Activated CD4-positive, alpha-beta T cell treated with anti-CD3 and anti-CD28 coated beads, Interleukin-10, Interleukin-2, amounts not matched to agents 100 ng/mL and 50 ng/mL, durations not matched to agents 16 hours and 8 hours (primary cell): ENCODE data around the gene ZNF493.
A peak's percentile ranks its signal among the peaks of the same experiment; 100 is the strongest.

Experiments used
- DNase-seq: peaks from one replicate; pipeline ENCODE4 v3.0.0-alpha.2; 2020

The ZNF493 gene

DNA sequence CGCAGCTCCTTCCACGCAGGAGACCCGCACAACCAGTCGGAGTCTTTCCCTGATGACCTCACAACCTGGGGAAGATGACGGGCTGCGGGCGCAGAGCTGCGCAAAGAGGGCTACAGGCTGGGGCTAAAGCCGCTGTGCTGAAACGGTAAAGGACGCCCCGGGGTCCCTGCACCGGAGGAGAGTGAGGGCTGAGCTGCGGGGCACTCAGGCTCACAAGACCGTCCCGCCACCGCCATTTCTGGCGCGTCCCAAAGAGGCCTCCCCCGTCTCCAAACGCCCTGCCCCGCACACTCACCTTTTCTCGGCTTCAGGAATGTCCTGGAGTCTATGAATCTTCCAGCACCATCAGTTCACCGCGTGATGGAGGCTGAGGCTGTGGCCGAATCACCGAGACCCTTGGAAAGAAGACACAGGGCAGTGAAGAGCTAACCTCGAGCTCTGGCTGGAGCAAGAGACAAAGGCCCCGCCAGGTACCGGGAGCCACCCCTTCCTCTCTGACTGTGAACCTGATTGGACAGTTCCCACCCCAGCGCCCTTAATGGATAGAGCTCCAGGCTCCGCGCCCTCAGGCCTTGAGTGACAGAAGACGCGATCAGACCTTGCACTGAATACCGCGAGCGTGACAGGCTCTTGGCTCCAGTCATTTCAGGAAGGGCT lies 66.6 kb downstream of the ZNF493 start:
- DNase-seq: peak; percentile 52

- no peak for DNase-seq
Observed at GRCh38 chr19:21466627-21467026, 69.7 kb downstream of the ZNF493 start.

DNA sequence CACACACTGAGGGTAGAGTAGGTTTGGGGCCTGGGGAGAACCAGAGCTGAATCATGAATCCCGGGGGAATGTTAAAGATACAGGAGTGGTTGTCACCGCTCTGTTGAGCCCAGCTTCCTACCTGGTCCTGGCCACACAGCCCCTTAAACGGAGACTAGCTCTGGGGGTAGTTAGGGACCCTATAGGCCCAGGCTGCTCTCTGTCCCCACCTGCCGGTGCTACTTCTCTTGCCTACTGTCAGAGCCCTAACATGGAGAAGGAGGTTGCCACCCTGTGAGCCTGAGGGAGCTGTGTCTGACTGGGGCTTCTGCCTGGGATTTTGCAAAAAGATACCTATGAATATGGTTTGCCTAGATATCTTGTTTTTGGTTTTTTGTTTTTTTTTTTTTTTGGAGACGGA lies 71.9 kb downstream of the ZNF493 start:
- DNase-seq: no peak

GRCh38 chr19:21472507-21472906 lies 75.6 kb downstream of the ZNF493 start:
- DNase-seq: no peak

- peak; percentile 67 for DNase-seq
Observed at GRCh38 chr19:21474671-21475181, 77.8 kb downstream of the ZNF493 start.
